ENCODE data around the gene MED6.

GRCh38 chr14:70573050-70573449 is 27.4 kb downstream of the MED6 start:
- TF ChIP-seq POLR2A (IDR thresholded peaks at IDR 0.05; ENCODE audit: extremely low read depth, insufficient read length) (no peak), CTCF (IDR thresholded peaks at IDR 0.05; ENCODE audit: low read depth, low read length) (no peak)
- TF ChIP-seq, protein P1, sequence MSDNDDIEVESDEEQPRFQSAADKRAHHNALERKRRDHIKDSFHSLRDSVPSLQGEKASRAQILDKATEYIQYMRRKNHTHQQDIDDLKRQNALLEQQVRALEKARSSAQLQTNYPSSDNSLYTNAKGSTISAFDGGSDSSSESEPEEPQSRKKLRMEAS (IDR thresholded peaks at IDR 0.05; ENCODE audit: low read depth, low read length), result no peak

Data from NB4 (cell line).